A549 treated with RU486 at 1 μM for 4 hours (cell line): ENCODE data around the gene TPPP. TPM values are rescaled to one million over a fixed set of nuclear protein-coding genes. Genes with fewer than 3 reads are reported as not detected.

Source experiments
- total RNA-seq: library from RNA; stranded (reverse); fragments of 200-300 nt; extraction: Qiagen RNA extraction; gene quantifications from 5 replicates; pipeline ENCODE4 v1.2.3, GENCODE V29; 2022; ENCODE audit warnings: low read depth

Gene TPPP
- total RNA-seq, result 4.2 to 5.8 TPM (median 5.6 TPM) in 5 replicates

GRCh38 chr5:693271-694041 lies at the start of gene TPPP:
Gene TPPP (minus strand): TSS chr5:693352. CDS start chr5:678060, 15,292 bp downstream.

GRCh38 chr5:611731-612486 lies 81.2 kb downstream of the TPPP start, which contains the start of gene CEP72:
Gene CEP72 (plus strand): TSS chr5:612340. CDS start chr5:612362, 22 bp downstream.

Other genes with a start within 250 kb of the TPPP start
- 2.1 to 2.9 TPM (median 2.4 TPM) in 5 replicates for gene SLC9A3, start 168.9 kb downstream of the TPPP start, total RNA-seq
- gene CEP72, start 81.0 kb downstream of the TPPP start, total RNA-seq, result 8.1 to 11.4 TPM (median 9.8 TPM) in 5 replicates
- 1.1 to 1.7 TPM (median 1.3 TPM) in 5 replicates for gene ZDHHC11B, start 91.4 kb upstream of the TPPP start, total RNA-seq
- 10.0 to 18.7 TPM (median 16.9 TPM) in 5 replicates for gene ZDHHC11, start 157.6 kb upstream of the TPPP start, total RNA-seq
- gene BRD9, start 199.4 kb upstream of the TPPP start, total RNA-seq, result 36.3 to 40.5 TPM (median 39.2 TPM) in 5 replicates
- gene TRIP13, start 199.5 kb upstream of the TPPP start, total RNA-seq, result 60.8 to 66.9 TPM (median 66.4 TPM) in 5 replicates